Natural killer cell (primary cell): ENCODE data around the gene LMTK2. TPM values are rescaled to one million over a fixed set of nuclear protein-coding genes. Genes with fewer than 3 reads are reported as not detected.
A peak's percentile ranks its signal among the peaks of the same experiment; 100 is the strongest.

Experiments
- ATAC-seq, 3 donors: fragments of 150-1000 bp in 2 of 3; fragments of 200-7000 bp in 1 of 3; cut with Tn5 transposase; 1 replicate in 1 of 3; 2 replicates in 2 of 3; pipeline ENCODE4 v1.10.0; 2021; ENCODE audit warnings: mild to moderate bottlenecking in 2 of 3, moderate library complexity in 2 of 3
- DNase-seq, 2 donors: peaks; one replicate each; pipeline versions ENCODE4 v3.0.0 to v3.0.0-alpha.2; 2013 to 2021; ENCODE audit warnings: mixed read lengths in 1 of 2
- H3K27ac ChIP-seq: one replicate; pipeline ENCODE4 v1.5.1; 2013; ENCODE audit warnings: mild to moderate bottlenecking, low read length
- H3K27me3 ChIP-seq: one replicate; pipeline ENCODE4 v1.6.1; 2013; ENCODE audit warnings: low read length; ENCODE audit not compliant: control insufficient read depth, insufficient read depth
- H3K36me3 ChIP-seq: one replicate; pipeline ENCODE4 v1.6.1; 2013; ENCODE audit warnings: low read length; ENCODE audit not compliant: control insufficient read depth, insufficient read depth
- H3K4me1 ChIP-seq: one replicate; pipeline ENCODE4 v1.6.1; 2013; ENCODE audit warnings: low read length; ENCODE audit not compliant: control insufficient read depth, insufficient read depth
- H3K4me3 ChIP-seq: one replicate; pipeline ENCODE4 v1.5.1; 2013; ENCODE audit warnings: low read length
- H3K9me3 ChIP-seq: one replicate; pipeline ENCODE4 v1.6.1; 2013; ENCODE audit warnings: low read length; ENCODE audit not compliant: control insufficient read depth, insufficient read depth
- H3K27ac Mint-ChIP-seq, 2 donors: one replicate each; pipeline ENCODE4 v1.8.0; 2022; ENCODE audit warnings: mild to moderate bottlenecking in 2 of 2, mixed read lengths in 2 of 2, moderate library complexity in 1 of 2
- H3K27me3 Mint-ChIP-seq, 2 donors: one replicate each; pipeline ENCODE4 v1.8.0; 2022; ENCODE audit warnings: low read depth in 2 of 2, mixed read lengths in 2 of 2
- H3K36me3 Mint-ChIP-seq: one replicate; pipeline ENCODE4 v1.8.0; 2022; ENCODE audit warnings: mixed read lengths
- H3K4me1 Mint-ChIP-seq, 2 donors: one replicate each; pipeline ENCODE4 v1.8.0; 2022; ENCODE audit warnings: mixed read lengths in 2 of 2
- H3K4me3 Mint-ChIP-seq: one replicate; pipeline ENCODE4 v1.8.0; 2022; ENCODE audit warnings: mild to moderate bottlenecking, moderate library complexity, mixed read lengths
- H3K9me3 Mint-ChIP-seq, 2 donors: one replicate each; pipeline ENCODE4 v1.8.0; 2022; ENCODE audit warnings: mixed read lengths in 2 of 2
- CTCF ChIP-seq: fragments of 200-600 bp; IDR thresholded peaks from one replicate; pipeline ENCODE4 v1.8.0; 2022; ENCODE audit warnings: antibody characterized with exemption
- WGBS: methylation state at CpG from one replicate; pipeline ENCODE4 v1.1.7; 2013; ENCODE audit warnings: missing lambda C conversion rate; ENCODE audit not compliant: insufficient coverage; 5-methylcytosine and 5-hydroxymethylcytosine counted together
- intact Hi-C: fragments of 100-400 bp; cut with micrococcal nuclease; formaldehyde crosslinking; loops from one replicate; pipeline ENCODE4 v1.14.2; 2022
- total RNA-seq, 4 donors: library from RNA; stranded (reverse); fragments of 120-200 nt in 1 of 4; gene quantifications; one replicate each; pipeline versions ENCODE4 v1.2.3 to v1.2.4, GENCODE V29; 2013 to 2022

Gene LMTK2
- total RNA-seq, 3 donors from 2014 or later (not counting 1 experiment from before 2014, with no cell fraction given), result 18.7 to 33.9 (median 26.6) TPM

- H3K4me3 Mint-ChIP-seq, result no peak overlapping the region
- 84% methylated on average over 27 of the region's 28 CpGs for WGBS
- no peak overlapping the region for H3K4me3 ChIP-seq
- intact Hi-C loops, result no loop called here
- TF ChIP-seq CTCF, result no peak
- H3K36me3 Mint-ChIP-seq, result peaks cover 7% of the 10 kb centered on the region
- no peaks in the 10 kb centered on the region for H3K9me3 ChIP-seq
- H3K27ac ChIP-seq, result no peak overlapping the region
- no peaks in the 10 kb centered on the region for H3K27me3 ChIP-seq
- peaks cover 17% of the 10 kb centered on the region for H3K4me1 ChIP-seq
- no peak overlapping the region for H3K27ac Mint-ChIP-seq
- ATAC-seq (no peak), DNase-seq (peak in 1 of 2 donors; percentile 17)
- H3K36me3 ChIP-seq, result peaks cover 14% of the 10 kb centered on the region
- no peaks in the 10 kb centered on the region for H3K9me3 Mint-ChIP-seq
- H3K27me3 Mint-ChIP-seq, result no peaks in the 10 kb centered on the region
- peaks cover 26 to 32% of the 10 kb centered on the region in 2 donors for H3K4me1 Mint-ChIP-seq
Observed at GRCh38 chr7:98203261-98203963, 96.8 kb downstream of the LMTK2 start.

DNA sequence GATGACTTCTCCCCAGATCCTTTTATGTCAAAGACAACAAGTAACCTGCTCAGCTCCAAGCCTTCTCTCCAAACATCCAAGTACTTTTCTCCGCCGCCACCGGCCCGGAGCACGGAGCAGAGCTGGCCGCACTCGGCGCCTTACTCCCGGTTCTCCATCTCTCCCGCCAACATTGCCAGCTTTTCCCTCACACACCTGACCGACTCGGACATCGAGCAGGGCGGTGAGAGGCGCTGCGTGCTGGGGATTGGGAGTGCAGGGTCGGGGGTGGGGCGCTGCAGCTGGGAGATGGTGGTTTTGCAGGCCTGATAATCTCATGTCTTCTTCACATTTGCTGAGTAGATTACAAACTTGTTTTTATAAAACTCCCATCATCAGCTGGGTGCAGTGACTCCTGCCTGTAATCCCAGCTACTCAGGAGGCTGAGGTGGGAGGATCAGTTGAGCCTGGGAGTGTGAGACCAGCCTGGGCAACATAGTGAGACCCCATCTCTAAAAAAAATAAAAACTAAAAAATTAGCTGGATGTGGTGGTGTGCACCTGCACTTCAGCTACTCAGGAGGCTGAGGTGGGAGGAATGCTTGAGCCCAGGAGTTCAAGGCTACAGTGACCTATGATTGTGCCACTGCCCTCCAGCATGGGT is 97.4 kb downstream of the LMTK2 start:
- Mint-ChIP-seq H3K27ac (no peak overlapping the region), H3K27me3 (no peaks in the 10 kb centered on the region), H3K4me1 (peaks cover 26 to 32% of the 10 kb centered on the region in 2 donors), H3K36me3 (peaks cover 6% of the 10 kb centered on the region), H3K4me3 (no peak overlapping the region), H3K9me3 (no peaks in the 10 kb centered on the region)
- H3K9me3 ChIP-seq, result no peaks in the 10 kb centered on the region
- H3K4me3 ChIP-seq, result no peak overlapping the region
- no peaks in the 10 kb centered on the region for H3K27me3 ChIP-seq
- intact Hi-C loops, result no loop called here
- peaks cover 14% of the 10 kb centered on the region for H3K36me3 ChIP-seq
- no peak for DNase-seq
- no peak overlapping the region for H3K27ac ChIP-seq
- TF ChIP-seq CTCF, result no peak
- ATAC-seq, result no peak
- 99% methylated on average over 16 of the region's 18 CpGs for WGBS
- peaks cover 17% of the 10 kb centered on the region for H3K4me1 ChIP-seq

GRCh38 chr7:98204670-98205069 is 98.0 kb downstream of the LMTK2 start:
- Histone ChIP-seq H3K4me3 (no peak overlapping the region), H3K36me3 (peaks cover 14% of the 10 kb centered on the region), H3K27me3 (no peaks in the 10 kb centered on the region), H3K4me1 (peaks cover 17% of the 10 kb centered on the region), H3K9me3 (no peaks in the 10 kb centered on the region), H3K27ac (no peak overlapping the region)
- DNase-seq (no peak), ATAC-seq (no peak)
- Mint-ChIP-seq H3K27me3 (no peaks in the 10 kb centered on the region), H3K4me1 (peaks cover 26 to 32% of the 10 kb centered on the region in 2 donors), H3K27ac (no peak overlapping the region), H3K4me3 (no peak overlapping the region), H3K36me3 (peaks cover 6% of the 10 kb centered on the region), H3K9me3 (no peaks in the 10 kb centered on the region)
- WGBS, result 96% methylated on average over 11 of the region's 11 CpGs
- no peak for TF ChIP-seq CTCF
- intact Hi-C loops, result no loop called here
